LNCaP clone FGC (cell line): ENCODE data around the gene KMT2D.

Experiments used
- DNase-seq: peaks from one replicate; pipeline ENCODE4 v3.0.0-alpha.2; 2011; ENCODE audit warnings: low read depth
- H3K4me3 ChIP-seq: 2 replicates; pipeline ENCODE4 v1.5.1; 2011; ENCODE audit warnings: mild to moderate bottlenecking, low read depth, low read length, control low read depth
- CTCF ChIP-seq: IDR thresholded peaks from 2 replicates; pipeline ENCODE4 v1.5.1; 2012; ENCODE audit warnings: mild to moderate bottlenecking; ENCODE audit not compliant: control insufficient read depth, insufficient read depth; ENCODE audit errors: extremely low read depth

Gene KMT2D

GRCh38 chr12:49088150-49088931 is 27.7 kb upstream of the KMT2D start:
- DNase-seq: peak; percentile 21
- peak; percentile 94 for TF ChIP-seq CTCF
- no peak overlapping the region for H3K4me3 ChIP-seq

GRCh38 chr12:49086116-49086515 is 25.5 kb upstream of the KMT2D start:
- H3K4me3 ChIP-seq: no peak overlapping the region
- TF ChIP-seq CTCF: no peak
- DNase-seq: no peak

GRCh38 chr12:49084438-49084837 is 23.8 kb upstream of the KMT2D start:
- no peak for DNase-seq
- H3K4me3 ChIP-seq: no peak overlapping the region
- no peak for TF ChIP-seq CTCF

GRCh38 chr12:49079793-49080192 is 19.2 kb upstream of the KMT2D start:
- H3K4me3 ChIP-seq: no peak overlapping the region

GRCh38 chr12:49070971-49071370 is 10.4 kb upstream of the KMT2D start:
- H3K4me3 ChIP-seq: no peak overlapping the region
- TF ChIP-seq CTCF: no peak
- DNase-seq: no peak

More at GRCh38 chr12:49079793-49080192, 19.2 kb upstream of the KMT2D start:
- no peak for DNase-seq
- TF ChIP-seq CTCF: no peak

- H3K4me3 ChIP-seq: peak within 1 kb of the TSS; percentile 78
- DNase-seq: peak; percentile 77
- peak; percentile 18; the same call in 1 of the 2 replicates for TF ChIP-seq CTCF
Measured at GRCh38 chr12:49069507-49070346, 9.1 kb upstream of the KMT2D start, which contains the start of gene RHEBL1. Gene RHEBL1, minus strand, starts transcription at chr12:49069979. Its CDS starts 194 bp downstream, at chr12:49069785.
